ENCODE results near the gene HERC2.

DNA sequence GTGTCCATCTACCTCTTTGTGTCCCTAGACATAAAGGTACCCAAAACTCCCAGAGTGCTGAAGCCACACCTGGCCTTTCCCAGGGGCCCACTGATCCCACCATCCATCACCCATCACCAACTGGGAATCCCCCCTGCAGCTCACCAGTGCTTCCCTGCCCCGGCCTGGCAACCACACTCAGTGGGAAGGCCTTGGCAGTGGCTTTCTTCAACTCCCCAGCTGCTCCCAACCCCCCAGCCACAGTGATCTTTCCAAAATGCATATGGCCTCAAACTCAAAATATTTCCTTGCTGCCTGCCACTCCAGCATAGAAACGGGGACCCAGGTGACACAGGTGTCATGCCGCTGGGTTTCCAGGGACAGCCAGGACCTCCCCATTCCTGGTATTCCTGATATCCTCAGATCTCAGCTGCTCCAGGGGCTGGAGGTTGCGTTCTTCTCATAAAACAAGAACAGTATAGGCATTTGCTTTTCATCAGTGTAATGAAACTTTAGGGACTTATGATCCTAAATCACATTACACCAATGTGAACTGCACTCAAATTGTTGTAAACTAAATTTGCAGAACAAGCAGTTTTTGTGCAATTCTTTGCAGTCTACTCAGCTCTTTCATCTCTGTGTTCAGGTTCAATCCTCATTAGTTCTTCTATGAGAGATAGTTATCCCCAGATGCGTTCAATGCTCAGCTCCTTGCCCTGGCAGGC lies 224.2 kb downstream of the HERC2 start:
- TF ChIP-seq POLR2A (IDR thresholded peaks at IDR 0.05; ENCODE audit: low read depth, low read length), result no peak
- TF ChIP-seq, protein P1, sequence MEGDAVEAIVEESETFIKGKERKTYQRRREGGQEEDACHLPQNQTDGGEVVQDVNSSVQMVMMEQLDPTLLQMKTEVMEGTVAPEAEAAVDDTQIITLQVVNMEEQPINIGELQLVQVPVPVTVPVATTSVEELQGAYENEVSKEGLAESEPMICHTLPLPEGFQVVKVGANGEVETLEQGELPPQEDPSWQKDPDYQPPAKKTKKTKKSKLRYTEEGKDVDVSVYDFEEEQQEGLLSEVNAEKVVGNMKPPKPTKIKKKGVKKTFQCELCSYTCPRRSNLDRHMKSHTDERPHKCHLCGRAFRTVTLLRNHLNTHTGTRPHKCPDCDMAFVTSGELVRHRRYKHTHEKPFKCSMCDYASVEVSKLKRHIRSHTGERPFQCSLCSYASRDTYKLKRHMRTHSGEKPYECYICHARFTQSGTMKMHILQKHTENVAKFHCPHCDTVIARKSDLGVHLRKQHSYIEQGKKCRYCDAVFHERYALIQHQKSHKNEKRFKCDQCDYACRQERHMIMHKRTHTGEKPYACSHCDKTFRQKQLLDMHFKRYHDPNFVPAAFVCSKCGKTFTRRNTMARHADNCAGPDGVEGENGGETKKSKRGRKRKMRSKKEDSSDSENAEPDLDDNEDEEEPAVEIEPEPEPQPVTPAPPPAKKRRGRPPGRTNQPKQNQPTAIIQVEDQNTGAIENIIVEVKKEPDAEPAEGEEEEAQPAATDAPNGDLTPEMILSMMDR (IDR thresholded peaks at IDR 0.05; ENCODE audit: extremely low read depth in 1 of 2, insufficient read depth in 1 of 2, low read depth in 1 of 2, low read length in 2 of 2), result no peak
- no peak for TF ChIP-seq JUN (IDR thresholded peaks at IDR 0.05; ENCODE audit: borderline replicate concordance, insufficient read depth, insufficient read length, low read depth)
- no peak for TF ChIP-seq EZH2 (IDR thresholded peaks at IDR 0.05; ENCODE audit: borderline replicate concordance, low read depth, low read length, severe bottlenecking)
- no peak for TF ChIP-seq POLR2AphosphoS5 (IDR thresholded peaks at IDR 0.05; ENCODE audit: insufficient read depth, low read depth, low read length)
